Measurements from ENCODE around the gene PPM1K.

PPM1K gene

DNA sequence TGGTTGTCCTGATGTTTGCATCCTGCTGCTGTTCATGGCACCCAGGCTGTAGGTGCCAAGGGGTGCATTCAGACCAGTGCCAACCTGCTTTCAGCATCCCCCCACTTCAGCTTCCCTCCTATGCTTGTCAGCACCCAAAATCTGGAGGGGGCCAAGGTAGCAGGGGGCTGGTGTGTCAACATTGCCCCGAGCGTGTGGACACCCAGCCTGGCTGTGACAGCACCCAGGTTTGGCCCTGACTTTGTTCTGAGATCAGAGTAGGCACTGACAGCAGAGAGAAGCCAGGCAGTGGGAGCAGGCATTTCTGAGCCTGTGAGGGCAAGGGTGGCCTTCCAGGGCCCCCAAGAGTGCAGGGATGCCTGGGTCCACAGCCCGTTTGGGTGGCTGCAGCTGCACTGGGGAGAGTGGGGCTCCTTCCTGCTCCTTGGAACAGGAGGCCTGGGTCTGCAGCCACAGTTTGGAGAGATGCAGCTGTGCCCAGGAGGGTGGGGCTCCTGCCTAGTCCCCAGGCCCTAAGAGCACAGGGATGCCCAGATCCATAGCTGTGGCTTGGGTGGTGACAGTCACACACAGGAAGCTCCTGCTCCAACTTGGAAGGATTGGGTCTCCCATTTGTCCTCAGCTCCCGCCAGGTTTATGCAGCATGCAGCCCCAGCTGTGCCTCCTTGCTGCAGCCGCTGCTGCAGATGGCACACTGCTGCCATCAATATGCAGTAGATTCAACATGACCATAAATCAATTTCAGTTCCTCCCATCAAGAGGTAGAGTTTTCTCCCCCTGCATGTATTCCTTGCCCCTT is 12.3 kb upstream of the PPM1K start:
- Mint-ChIP-seq H3K4me1 (no peaks in the 10 kb centered on the region), H3K27me3 (ENCODE audit: low read depth) (no peaks in the 10 kb centered on the region), H3K4me3 (no peak overlapping the region), H3K9me3 (no peaks in the 10 kb centered on the region), H3K36me3 (ENCODE audit: low read depth) (no peaks in the 10 kb centered on the region), H3K27ac (no peak overlapping the region)
- no peak for TF ChIP-seq CTCF (IDR thresholded peaks at IDR 0.05; ENCODE audit: unreplicated experiment in 3 of 3)

- no peak overlapping the region for H3K4me3 Mint-ChIP-seq
- no peaks in the 10 kb centered on the region for H3K4me1 Mint-ChIP-seq
- H3K27ac Mint-ChIP-seq = no peak overlapping the region
- H3K9me3 Mint-ChIP-seq = no peaks in the 10 kb centered on the region
- H3K36me3 Mint-ChIP-seq (ENCODE audit: low read depth) = no peaks in the 10 kb centered on the region
- H3K27me3 Mint-ChIP-seq (ENCODE audit: low read depth) = no peaks in the 10 kb centered on the region
- TF ChIP-seq CTCF (IDR thresholded peaks at IDR 0.05; ENCODE audit: unreplicated experiment in 3 of 3) = no peak
Measured at GRCh38 chr4:88295656-88296055, 11.3 kb upstream of the PPM1K start.

- Mint-ChIP-seq H3K4me3 (no peak overlapping the region), H3K36me3 (ENCODE audit: low read depth) (no peaks in the 10 kb centered on the region), H3K9me3 (no peaks in the 10 kb centered on the region), H3K27me3 (ENCODE audit: low read depth) (no peaks in the 10 kb centered on the region), H3K4me1 (no peaks in the 10 kb centered on the region), H3K27ac (no peak overlapping the region)
- no peak for TF ChIP-seq CTCF (IDR thresholded peaks at IDR 0.05; ENCODE audit: unreplicated experiment in 3 of 3)
Measured at GRCh38 chr4:88291003-88291402, 6.6 kb upstream of the PPM1K start.

GRCh38 chr4:88286897-88287296 is 2.5 kb upstream of the PPM1K start:
- Mint-ChIP-seq H3K4me1 (peaks cover 22% of the 10 kb centered on the region), H3K9me3 (no peaks in the 10 kb centered on the region), H3K36me3 (ENCODE audit: low read depth) (no peaks in the 10 kb centered on the region), H3K27me3 (ENCODE audit: low read depth) (no peaks in the 10 kb centered on the region), H3K27ac (no peak overlapping the region), H3K4me3 (peak overlapping the region in 1 of 3 experiments; percentile 65)
- TF ChIP-seq CTCF (IDR thresholded peaks at IDR 0.05; ENCODE audit: unreplicated experiment in 3 of 3) = no peak

DNA sequence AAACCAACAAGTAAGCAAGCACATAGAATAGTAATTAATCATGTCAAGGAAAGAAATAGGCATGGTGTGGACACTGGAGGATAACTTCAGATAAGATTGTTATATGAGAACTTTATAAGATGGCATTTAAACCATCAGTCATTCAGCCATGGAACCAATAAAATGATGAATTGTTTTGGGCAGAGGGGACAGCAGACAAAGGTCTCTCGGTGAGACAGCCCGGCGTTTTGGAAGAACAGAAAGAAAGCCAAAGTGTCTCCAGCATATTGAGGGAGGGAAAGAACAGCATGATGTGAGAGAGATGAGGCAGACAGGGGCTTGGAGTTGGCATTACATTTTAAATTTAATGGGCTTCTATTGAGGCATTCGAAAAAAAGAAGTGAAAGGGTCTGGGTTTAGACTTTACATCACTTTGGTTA is 883 bp upstream of the PPM1K start:
- no peaks in the 10 kb centered on the region for H3K9me3 Mint-ChIP-seq
- TF ChIP-seq CTCF (IDR thresholded peaks at IDR 0.05; ENCODE audit: unreplicated experiment in 3 of 3) = no peak
- H3K27ac Mint-ChIP-seq = peak overlapping the region; percentile 96 to 99 (median 97)
- no peaks in the 10 kb centered on the region for H3K36me3 Mint-ChIP-seq (ENCODE audit: low read depth)
- peaks cover 30% of the 10 kb centered on the region for H3K4me1 Mint-ChIP-seq
- H3K27me3 Mint-ChIP-seq (ENCODE audit: low read depth) = no peaks in the 10 kb centered on the region
- peak overlapping the region; percentile 95 to 98 (median 96) for H3K4me3 Mint-ChIP-seq
